LNCaP clone FGC (cell line): ENCODE data around the gene PANK3.
"Not testable (repeated sequence)": the region's sequence is repeated elsewhere in the genome, so short reads cannot be mapped to it uniquely, and the experiment has no call there.

Experiments used
- DNase-seq: peaks from one replicate; pipeline ENCODE4 v3.0.0-alpha.2; 2011; ENCODE audit warnings: low read depth
- H3K4me3 ChIP-seq: 2 replicates; pipeline ENCODE4 v1.5.1; 2011; ENCODE audit warnings: mild to moderate bottlenecking, low read depth, low read length, control low read depth
- CTCF ChIP-seq: IDR thresholded peaks from 2 replicates; pipeline ENCODE4 v1.5.1; 2012; ENCODE audit warnings: mild to moderate bottlenecking; ENCODE audit not compliant: control insufficient read depth, insufficient read depth; ENCODE audit errors: extremely low read depth

PANK3 gene

GRCh38 chr5:168557389-168557788 lies 21.8 kb downstream of the PANK3 start:
- H3K4me3 ChIP-seq = no peak overlapping the region
- no peak for DNase-seq
- TF ChIP-seq CTCF = no peak

- DNase-seq = no peak
- no peak overlapping the region for H3K4me3 ChIP-seq
- no peak for TF ChIP-seq CTCF
Observed at GRCh38 chr5:168553377-168554130, 25.6 kb downstream of the PANK3 start.

GRCh38 chr5:168552146-168552545 lies 27.0 kb downstream of the PANK3 start:
- no peak for DNase-seq
- no peak for TF ChIP-seq CTCF
- no peak overlapping the region for H3K4me3 ChIP-seq

- no peak for DNase-seq
- no peak for TF ChIP-seq CTCF
- no peak overlapping the region for H3K4me3 ChIP-seq
Observed at GRCh38 chr5:168550656-168551055, 28.5 kb downstream of the PANK3 start.

GRCh38 chr5:168549554-168549953 lies 29.6 kb downstream of the PANK3 start:
- H3K4me3 ChIP-seq = no peak overlapping the region
- no peak for DNase-seq
- TF ChIP-seq CTCF = no peak

GRCh38 chr5:168537176-168537575 lies 42.0 kb downstream of the PANK3 start:
- H3K4me3 ChIP-seq = no peak overlapping the region
- TF ChIP-seq CTCF = no peak
- no peak for DNase-seq

GRCh38 chr5:168534351-168534750 lies 44.8 kb downstream of the PANK3 start:
- not testable (repeated sequence) for H3K4me3 ChIP-seq, DNase-seq
